GM20000 (cell line): Measurements from ENCODE around the gene AVPR2.

ENCODE experiments used
- DNase-seq: peaks from one replicate; pipeline ENCODE4 v3.0.0; 2012; ENCODE audit warnings: low spot score
- TF ChIP-seq, protein P1 (sequence below): IDR thresholded peaks from 2 replicates; pipeline ENCODE4 v1.5.1; 2012; ENCODE audit warnings: mild to moderate bottlenecking, control low read depth; ENCODE audit errors: extremely low read depth, missing control alignments

The AVPR2 gene

DNA sequence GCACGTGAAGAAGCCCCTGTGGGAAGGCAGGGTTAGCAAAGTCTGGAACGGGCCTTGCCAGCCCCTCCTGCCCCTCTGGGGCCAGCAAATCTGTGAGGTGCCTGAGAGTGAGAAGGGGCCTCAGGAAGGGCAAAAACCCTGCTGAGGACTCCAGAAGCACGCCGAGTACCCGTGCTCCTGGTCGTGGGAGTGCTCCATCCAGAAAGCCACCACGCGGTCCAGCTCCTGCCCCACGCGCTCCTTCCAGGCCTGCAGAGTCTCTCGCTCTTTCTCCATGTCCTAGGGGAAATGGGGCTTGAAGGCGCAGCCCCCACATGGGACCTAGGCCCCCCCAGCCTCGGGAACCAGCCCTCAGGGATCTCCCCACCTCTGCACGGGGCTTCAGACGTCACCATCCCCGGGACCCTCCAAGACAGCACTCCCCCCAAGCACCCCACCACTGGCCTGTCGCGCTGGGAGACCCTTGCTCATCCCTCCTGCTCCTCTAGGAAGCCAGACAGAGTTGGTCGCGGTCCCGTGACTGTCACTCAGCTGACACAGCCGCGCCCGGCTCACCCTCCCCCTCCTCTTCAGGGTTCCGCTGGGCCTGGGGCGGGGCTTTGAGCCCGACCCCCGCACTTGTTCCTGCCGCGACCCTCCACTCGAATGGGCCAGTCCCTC lies 39.8 kb downstream of the AVPR2 start, which contains the start of gene RENBP:
TSS of gene RENBP (minus strand) at position 504 of the 660 bp plus-strand sequence. CDS start at position 471, 33 bp downstream.
- DNase-seq: peak; percentile 54
- TF ChIP-seq, protein P1, sequence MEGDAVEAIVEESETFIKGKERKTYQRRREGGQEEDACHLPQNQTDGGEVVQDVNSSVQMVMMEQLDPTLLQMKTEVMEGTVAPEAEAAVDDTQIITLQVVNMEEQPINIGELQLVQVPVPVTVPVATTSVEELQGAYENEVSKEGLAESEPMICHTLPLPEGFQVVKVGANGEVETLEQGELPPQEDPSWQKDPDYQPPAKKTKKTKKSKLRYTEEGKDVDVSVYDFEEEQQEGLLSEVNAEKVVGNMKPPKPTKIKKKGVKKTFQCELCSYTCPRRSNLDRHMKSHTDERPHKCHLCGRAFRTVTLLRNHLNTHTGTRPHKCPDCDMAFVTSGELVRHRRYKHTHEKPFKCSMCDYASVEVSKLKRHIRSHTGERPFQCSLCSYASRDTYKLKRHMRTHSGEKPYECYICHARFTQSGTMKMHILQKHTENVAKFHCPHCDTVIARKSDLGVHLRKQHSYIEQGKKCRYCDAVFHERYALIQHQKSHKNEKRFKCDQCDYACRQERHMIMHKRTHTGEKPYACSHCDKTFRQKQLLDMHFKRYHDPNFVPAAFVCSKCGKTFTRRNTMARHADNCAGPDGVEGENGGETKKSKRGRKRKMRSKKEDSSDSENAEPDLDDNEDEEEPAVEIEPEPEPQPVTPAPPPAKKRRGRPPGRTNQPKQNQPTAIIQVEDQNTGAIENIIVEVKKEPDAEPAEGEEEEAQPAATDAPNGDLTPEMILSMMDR: no peak

DNA sequence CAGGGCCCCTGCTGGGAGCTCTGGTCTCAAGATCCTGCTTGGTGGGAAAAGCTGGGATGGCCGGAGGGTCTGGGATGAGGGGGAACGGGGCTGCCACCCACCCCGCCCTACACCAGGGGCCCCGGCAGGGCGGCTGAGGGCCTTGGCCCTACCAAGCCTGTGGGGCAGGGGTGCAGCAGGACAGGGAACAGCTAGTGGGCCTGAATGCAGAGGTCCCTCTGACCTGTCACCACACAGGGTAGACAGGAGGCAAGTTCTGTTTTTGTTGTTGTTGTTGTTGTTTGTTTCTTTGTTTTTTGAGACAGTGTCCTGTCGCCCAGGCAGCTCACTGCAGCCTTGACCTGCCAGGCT lies 40.3 kb downstream of the AVPR2 start:
- TF ChIP-seq, protein P1: no peak
- DNase-seq: no peak

DNA sequence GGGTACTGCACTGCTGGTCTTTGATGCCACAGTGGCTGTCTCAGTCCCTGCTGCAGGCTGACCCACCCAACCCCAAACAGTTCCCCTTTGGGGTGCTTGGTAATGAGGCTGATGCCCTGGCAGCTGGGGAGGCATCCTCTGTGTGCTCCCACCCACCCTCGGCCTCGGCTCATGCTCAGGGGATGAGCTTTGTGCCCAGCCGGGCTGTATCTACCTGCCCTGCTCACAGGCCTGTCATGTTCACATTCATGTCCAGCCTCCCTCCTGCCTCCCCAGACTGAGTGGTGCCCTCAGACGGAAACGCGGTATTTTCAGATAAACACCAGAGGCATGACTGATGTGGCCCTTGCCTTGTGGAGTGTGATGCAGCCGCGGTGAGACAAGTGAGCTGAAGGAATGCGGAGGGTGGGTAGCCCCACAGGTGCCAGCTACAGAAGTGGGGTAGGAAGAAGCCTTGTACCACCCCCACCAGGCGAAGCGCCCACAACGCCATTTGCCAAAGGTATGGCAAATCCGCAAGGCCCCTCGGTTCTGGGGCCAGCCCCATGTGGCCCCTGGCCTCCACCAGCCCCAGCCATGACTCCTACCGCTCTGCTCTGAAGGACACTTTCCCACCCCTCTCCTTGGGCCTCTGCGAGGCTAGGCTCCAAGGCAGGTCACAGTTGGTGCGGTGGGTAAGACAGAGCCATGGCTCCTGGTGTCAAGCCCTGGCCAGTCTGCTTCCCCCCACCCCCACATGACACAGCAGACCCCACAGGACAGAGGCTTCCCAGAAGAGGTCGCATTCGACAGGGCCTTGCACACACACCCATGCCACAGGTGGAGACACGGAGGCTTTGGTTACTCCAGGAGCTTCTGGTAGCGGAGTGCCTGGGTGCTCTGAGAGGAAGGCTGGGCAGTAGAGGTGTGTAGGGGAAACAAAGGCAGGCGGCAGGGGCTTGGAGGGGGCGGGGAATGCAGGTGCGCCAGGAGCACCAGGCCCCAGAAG lies 41.8 kb downstream of the AVPR2 start:
- DNase-seq: no peak
- TF ChIP-seq, protein P1: no peak

DNA sequence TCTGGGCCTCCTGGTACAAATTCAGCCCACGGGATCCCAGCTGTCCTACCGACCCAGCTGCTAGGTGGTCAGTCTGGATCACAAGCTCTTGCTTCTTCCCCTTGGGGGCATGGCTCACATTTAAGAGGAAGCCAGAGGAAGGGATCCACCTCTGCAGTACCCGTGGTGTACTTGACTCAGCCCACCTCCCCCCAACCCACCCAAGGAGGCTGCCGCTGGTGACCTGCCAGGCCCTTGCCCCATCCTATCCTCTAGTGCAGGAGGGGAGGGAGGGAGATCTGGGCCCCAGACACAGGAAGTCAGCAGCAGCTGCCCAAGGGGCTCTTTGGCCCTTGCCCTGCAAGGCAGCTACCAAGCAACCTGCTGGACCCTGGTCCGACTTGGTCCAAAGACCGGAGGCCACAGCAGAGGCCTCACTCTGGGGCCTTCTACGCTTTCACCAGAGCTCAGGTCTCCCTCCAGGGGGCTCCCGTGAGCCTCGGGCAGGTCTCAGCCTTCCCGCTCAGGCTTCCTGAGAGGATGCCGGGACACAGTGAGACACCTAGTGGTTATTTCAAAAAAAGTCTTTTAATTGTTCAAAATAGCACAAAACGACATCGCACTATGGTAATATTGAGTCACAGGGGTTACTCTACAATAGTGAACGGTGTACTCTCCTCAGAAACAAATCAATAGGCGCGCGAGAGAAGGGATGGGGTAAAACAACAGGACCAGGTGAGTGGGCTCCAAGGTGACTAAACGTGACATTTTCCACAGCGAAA lies 42.7 kb downstream of the AVPR2 start:
- DNase-seq: peak; percentile 85
- TF ChIP-seq, protein P1: peak; percentile 55

DNA sequence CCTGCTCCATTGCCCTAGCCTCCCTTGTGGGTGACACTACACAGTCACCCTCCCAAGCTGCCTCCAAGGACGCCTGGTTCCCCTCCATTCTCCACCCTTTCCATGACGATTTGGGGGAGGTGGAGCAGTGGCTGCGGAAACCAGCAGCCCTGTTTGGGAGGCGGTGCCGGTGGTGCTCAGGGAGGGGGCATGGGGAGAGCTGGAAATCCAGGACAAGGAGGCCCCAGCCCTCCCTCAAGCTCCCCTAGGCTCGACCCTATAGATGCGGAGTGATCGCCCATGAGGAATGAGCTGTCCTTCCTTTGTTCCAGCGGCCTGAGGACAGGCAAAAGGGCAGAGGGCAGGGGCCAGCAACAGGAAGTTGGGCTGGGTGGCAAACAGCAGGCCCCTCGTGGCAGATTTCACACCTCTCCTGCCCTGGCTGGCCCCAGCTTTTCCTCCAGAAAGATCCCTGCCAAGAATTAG lies 43.6 kb downstream of the AVPR2 start:
- no peak for DNase-seq
- TF ChIP-seq, protein P1: no peak

DNA sequence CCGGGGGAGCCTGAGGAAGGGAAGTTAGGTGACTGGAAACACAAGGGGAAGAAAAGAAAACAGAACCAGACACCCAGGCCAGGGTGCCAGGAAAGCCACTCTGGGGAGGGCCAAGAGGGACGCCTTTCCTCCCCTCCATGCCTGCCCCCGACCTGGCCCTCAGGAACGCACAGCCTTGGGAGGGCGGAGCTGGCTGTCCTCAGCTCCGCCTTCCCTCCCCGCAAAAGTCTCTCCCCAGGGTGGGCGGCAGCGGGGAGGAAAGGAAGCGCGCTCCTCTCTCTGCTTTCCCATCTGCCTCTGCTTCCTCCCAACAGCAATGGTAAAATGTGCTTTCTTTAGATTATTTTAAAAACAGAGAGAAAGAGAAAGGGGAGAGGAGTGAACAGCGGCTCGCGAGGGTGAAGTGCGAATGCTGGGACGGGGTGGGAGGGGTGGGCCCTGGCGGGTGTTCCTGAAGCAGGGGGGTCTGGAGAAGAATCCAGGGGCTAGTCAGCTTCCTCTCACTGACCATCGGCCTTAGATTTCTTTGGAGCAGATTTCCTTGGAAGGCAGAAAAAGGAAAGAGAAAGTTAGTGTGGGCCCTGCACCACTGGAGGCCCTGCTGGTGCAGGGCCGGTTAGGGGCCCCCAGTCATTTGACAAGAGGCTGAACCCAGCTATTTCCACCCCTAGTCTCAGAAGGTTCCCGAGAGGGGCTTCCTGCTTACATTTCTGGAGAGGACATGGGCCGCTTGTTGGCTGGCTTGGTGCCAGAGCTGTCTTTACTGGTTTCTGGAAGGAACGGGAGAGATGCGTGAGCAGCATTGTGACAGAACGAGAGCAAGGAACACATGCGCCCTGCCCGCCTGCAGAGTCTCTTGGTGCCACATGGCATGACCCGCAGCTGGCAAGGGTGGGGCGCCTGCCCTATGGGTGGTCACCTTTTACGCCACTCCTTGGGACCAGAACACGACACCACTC lies 44.7 kb downstream of the AVPR2 start:
- TF ChIP-seq, protein P1: no peak
- no peak for DNase-seq
